A549 (cell line): Measurements from ENCODE around the gene SALL4. TPM values are rescaled to one million over a fixed set of nuclear protein-coding genes. Genes with fewer than 3 reads are reported as not detected.
"Not testable (repeated sequence)": the region's sequence is repeated elsewhere in the genome, so short reads cannot be mapped to it uniquely, and the experiment has no call there.

ENCODE experiments used
- ATAC-seq, 2 experiments: fragments of 200-7000 bp in 1 of 2; fragments of >200 bp in 1 of 2; cut with Nextera tagmentation in 1 of 2; cut with Tn5 transposase in 1 of 2; 3 replicates each; pipeline versions ENCODE4 v1.8.0 to v1.9.1; 2018 to 2020; ENCODE audit warnings: mild to moderate bottlenecking in 1 of 2, moderate library complexity in 1 of 2
- CTCF ChIA-PET: fragments of 300-600 bp; sonication (Branson Sonifier 250); formaldehyde crosslinking; extraction: SDS; loops from one replicate; lab custom pipeline; 2021; ENCODE audit warnings: antibody characterized with exemption, inconsistent platforms; lab: Yijun Ruan, JAX
- POLR2A ChIA-PET: fragments of 350-600 bp; formaldehyde crosslinking; extraction: SDS; loops from one replicate; lab custom pipeline; 2021; ENCODE audit warnings: antibody characterized with exemption, inconsistent platforms; lab: Yijun Ruan, JAX
- DNase-seq, 2 experiments: peaks; one replicate each; pipeline versions ENCODE4 v3.0.0 to v3.0.0-alpha.2; 2011 to 2016; ENCODE audit warnings: low read depth in 1 of 2, low spot score in 1 of 2
- FAIRE-seq: peaks from 2 replicates; lab custom pipeline; 2011; peaks lifted over from hg19 to GRCh38; lab: Jason Lieb, UNC
- H3K27ac ChIP-seq, 2 experiments: fragments of >200 bp; sonication (Bioruptor Twin); formaldehyde crosslinking; 3 replicates each; pipeline ENCODE4 v1.5.1; 2016 to 2017
- H3K4me1 ChIP-seq: fragments of >200 bp; sonication (Bioruptor Twin); formaldehyde crosslinking; 3 replicates; pipeline ENCODE4 v1.6.1; 2016
- H3K4me2 ChIP-seq: fragments of >200 bp; sonication (Bioruptor Twin); formaldehyde crosslinking; 3 replicates; pipeline ENCODE4 v1.6.1; 2016
- H3K4me3 ChIP-seq: fragments of >200 bp; sonication (Bioruptor Twin); formaldehyde crosslinking; 3 replicates; pipeline ENCODE4 v1.5.1; 2016
- H3K9me3 ChIP-seq: fragments of >200 bp; sonication (Bioruptor Twin); formaldehyde crosslinking; 3 replicates; pipeline ENCODE4 v1.6.1; 2016
- CBX8 ChIP-seq: fragments of 200-600 bp; sonication (generic); IDR thresholded peaks from 2 replicates; pipeline ENCODE4 v1.6.1; 2016
- CHD4 ChIP-seq: fragments of 200-600 bp; sonication (generic); IDR thresholded peaks from 2 replicates; pipeline ENCODE4 v1.6.1; 2016; ENCODE audit warnings: antibody characterized with exemption, mild to moderate bottlenecking, borderline replicate concordance
- EHMT2 ChIP-seq: fragments of 200-600 bp; sonication (generic); IDR thresholded peaks from 2 replicates; pipeline ENCODE4 v1.6.1; 2016; ENCODE audit warnings: antibody characterized with exemption, low read depth, mild to moderate bottlenecking, moderate library complexity
- EP300 ChIP-seq, 2 experiments: fragments of >200 bp; sonication (Bioruptor Twin); formaldehyde crosslinking; IDR thresholded peaks; 2 replicates in 1 of 2; 3 replicates in 1 of 2; pipeline ENCODE4 v1.6.1; 2016 to 2017
- FOSB ChIP-seq: fragments of 250-450 bp; sonication (Bioruptor Pico); IDR thresholded peaks from 2 replicates; pipeline ENCODE4 v1.5.0; 2020; ENCODE audit warnings: mild to moderate bottlenecking, moderate library complexity
- HEYL ChIP-seq: fragments of 250-450 bp; sonication (Bioruptor Pico); IDR thresholded peaks from 2 replicates; pipeline ENCODE4 v1.8.0; 2021; ENCODE audit warnings: mild to moderate bottlenecking, moderate library complexity
- HOXA7 ChIP-seq: fragments of 250-450 bp; sonication (Bioruptor Pico); IDR thresholded peaks from 2 replicates; pipeline ENCODE4 v1.5.0; 2020; ENCODE audit warnings: mild to moderate bottlenecking, moderate library complexity
- HOXB5 ChIP-seq: fragments of 250-450 bp; sonication (Bioruptor Pico); IDR thresholded peaks from 2 replicates; pipeline ENCODE4 v1.5.0; 2020; ENCODE audit warnings: mild to moderate bottlenecking, moderate library complexity
- KDM1A ChIP-seq: fragments of 200-600 bp; sonication (generic); IDR thresholded peaks from 2 replicates; pipeline ENCODE4 v1.6.1; 2016; ENCODE audit warnings: low read depth, mild to moderate bottlenecking
- MAZ ChIP-seq: fragments of 150-350 bp; IDR thresholded peaks from 2 replicates; pipeline ENCODE4 v1.6.1; 2014; ENCODE audit warnings: antibody characterized with exemption, low read depth, low read length, borderline replicate concordance
- MYC ChIP-seq: IDR thresholded peaks from 2 replicates; pipeline ENCODE4 v1.6.1; 2012; ENCODE audit warnings: mild to moderate bottlenecking, inconsistent platforms, low read length, improper control_type of control experiment, borderline replicate concordance
- NR3C1 ChIP-seq: fragments of >200 bp; sonication (Bioruptor Twin); formaldehyde crosslinking; IDR thresholded peaks from 3 replicates; pipeline ENCODE4 v1.6.1; 2017
- PHF8 ChIP-seq: fragments of 200-600 bp; sonication (generic); IDR thresholded peaks from 2 replicates; pipeline ENCODE4 v1.6.1; 2016; ENCODE audit warnings: low read depth, mild to moderate bottlenecking, antibody characterized with exemption, moderate library complexity, borderline replicate concordance
- POLR2A ChIP-seq: IDR thresholded peaks from 2 replicates; pipeline ENCODE4 v1.6.1; 2012; ENCODE audit warnings: mild to moderate bottlenecking, low read length
- POLR2AphosphoS2 ChIP-seq: conservative IDR thresholded peaks from 2 replicates; pipeline ENCODE4 v1.6.1; 2012; ENCODE audit warnings: low read length, improper control_type of control experiment, inconsistent platforms
- RAD21 ChIP-seq, 2 experiments: fragments of >200 bp in 1 of 2; sonication (Bioruptor Twin) in 1 of 2; formaldehyde crosslinking in 1 of 2; IDR thresholded peaks in 1 of 2; conservative IDR thresholded peaks in 1 of 2; 2 replicates in 1 of 2; 3 replicates in 1 of 2; pipeline ENCODE4 v1.6.1; 2012 to 2018; ENCODE audit warnings: inconsistent platforms in 1 of 2
- SMC3 ChIP-seq: fragments of >200 bp; sonication (Bioruptor Twin); formaldehyde crosslinking; IDR thresholded peaks from 3 replicates; pipeline ENCODE4 v1.6.1; 2018; ENCODE audit warnings: inconsistent platforms
- SREBF2 ChIP-seq: fragments of 450-650 bp; IDR thresholded peaks from 2 replicates; pipeline ENCODE4 v1.6.1; 2014; ENCODE audit warnings: mild to moderate bottlenecking, moderate library complexity
- ZNF302 ChIP-seq: fragments of 250-450 bp; sonication (Bioruptor Pico); IDR thresholded peaks from 2 replicates; pipeline ENCODE4 v1.9.0; 2021; ENCODE audit warnings: inconsistent platforms, mild to moderate bottlenecking, moderate library complexity
- whole genome bisulfite sequencing: methylation state at CpG from one replicate; pipeline ENCODE4 v1.1.6; 2017; ENCODE audit errors: missing lambda C conversion rate; 5-methylcytosine and 5-hydroxymethylcytosine counted together
- polyA plus RNA-seq, 4 experiments: library from polyadenylated mRNA; depleted of rRNA in 3 of 4; stranded (reverse); fragments of >200 nt; fragmentation: RNase III in 1 of 4; extraction: RNeasy Plus Mini Kit Qiagen cat#74134 plus additional on column Dnase treatment in 1 of 4; gene quantifications; 2 replicates in 3 of 4; 3 replicates in 1 of 4; pipeline ENCODE4 v1.2.3, GENCODE V29; 2011 to 2017
- TF ChIP-seq, protein P1 (sequence below): fragments of >200 bp; sonication (Bioruptor Twin); formaldehyde crosslinking; IDR thresholded peaks from 2 replicates; pipeline ENCODE4 v1.6.1; 2016
- TF ChIP-seq, protein P2 (sequence below): IDR thresholded peaks from 2 replicates; pipeline ENCODE4 v1.6.1; 2012
- TF ChIP-seq, protein P3 (sequence below): fragments of >200 bp; sonication (Bioruptor Twin); formaldehyde crosslinking; IDR thresholded peaks from 3 replicates; pipeline ENCODE4 v1.5.1; 2016
- TF ChIP-seq, protein P4 (sequence below): fragments of 250-450 bp; sonication (Bioruptor Pico); IDR thresholded peaks from 2 replicates; pipeline ENCODE4 v1.5.0; 2020; ENCODE audit warnings: low read depth, mild to moderate bottlenecking, moderate library complexity
- TF ChIP-seq, protein P5 (sequence below): fragments of >200 bp; sonication (Bioruptor Twin); formaldehyde crosslinking; IDR thresholded peaks from 3 replicates; pipeline ENCODE4 v1.6.1; 2016

The SALL4 gene
- polyA plus RNA-seq, 2 of the 4 experiments (the other 2 are of a cell fraction): 2.3 to 7.6 TPM

DNA sequence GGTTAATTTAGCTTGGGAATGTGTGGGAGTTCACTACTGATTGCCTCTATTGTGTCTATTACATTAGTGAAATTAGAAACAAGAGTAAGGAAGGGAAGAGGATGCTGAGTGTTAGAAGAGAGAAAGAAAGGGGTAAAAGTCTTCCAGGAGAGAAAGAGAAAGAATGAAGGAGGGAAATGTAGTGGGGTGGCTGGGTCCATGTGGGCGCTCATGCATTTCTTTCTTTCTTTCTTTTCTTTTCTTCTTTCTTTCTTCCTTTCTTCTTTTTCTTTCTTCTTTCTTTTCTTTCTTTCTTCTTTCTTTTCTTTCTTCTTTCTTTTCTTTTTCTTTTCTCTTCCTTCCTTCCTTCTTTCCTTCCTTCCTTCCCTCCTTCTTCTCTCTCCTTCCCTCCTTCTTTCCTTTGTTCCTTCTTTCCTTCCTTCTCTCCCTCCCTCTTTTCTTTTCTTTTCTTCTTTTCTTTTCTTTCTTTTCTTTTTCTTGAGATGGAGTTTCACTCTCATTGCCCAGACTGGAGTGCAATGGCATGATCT, 16.2 kb upstream of the SALL4 start:
- WGBS: 93% methylated on average over 1 of the region's 1 CpG
- TF ChIP-seq, protein P1, sequence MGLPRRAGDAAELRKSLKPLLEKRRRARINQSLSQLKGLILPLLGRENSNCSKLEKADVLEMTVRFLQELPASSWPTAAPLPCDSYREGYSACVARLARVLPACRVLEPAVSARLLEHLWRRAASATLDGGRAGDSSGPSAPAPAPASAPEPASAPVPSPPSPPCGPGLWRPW: no peak
- TF ChIP-seq HOXB5 (CRISPR knock-in tag) (no peak), MYC (no peak), EHMT2 (no peak), RAD21 (conservative IDR thresholded peaks at IDR 0.05 in 1 of 2, IDR thresholded peaks at IDR 0.05 in 1 of 2) (no peak), PHF8 (no peak), SREBF2 (no peak), CBX8 (no peak)
- ChIA-PET POLR2A (no interaction called here), CTCF (interaction anchor here (0.6 to 2.3 kb wide), 3 partner anchors 9 to 262 kb away, joined by 3 to 7 read pairs (median 3); no protein-coding TSS in a partner anchor)
- no peak for ATAC-seq
- no peaks in the 10 kb centered on the region for H3K4me1 ChIP-seq
- DNase-seq: no peak
- no peaks in the 10 kb centered on the region for H3K9me3 ChIP-seq
- no peak for FAIRE-seq
- H3K4me2 ChIP-seq: no peak overlapping the region
- H3K27ac ChIP-seq: no peak overlapping the region
- H3K4me3 ChIP-seq: no peak overlapping the region

DNA sequence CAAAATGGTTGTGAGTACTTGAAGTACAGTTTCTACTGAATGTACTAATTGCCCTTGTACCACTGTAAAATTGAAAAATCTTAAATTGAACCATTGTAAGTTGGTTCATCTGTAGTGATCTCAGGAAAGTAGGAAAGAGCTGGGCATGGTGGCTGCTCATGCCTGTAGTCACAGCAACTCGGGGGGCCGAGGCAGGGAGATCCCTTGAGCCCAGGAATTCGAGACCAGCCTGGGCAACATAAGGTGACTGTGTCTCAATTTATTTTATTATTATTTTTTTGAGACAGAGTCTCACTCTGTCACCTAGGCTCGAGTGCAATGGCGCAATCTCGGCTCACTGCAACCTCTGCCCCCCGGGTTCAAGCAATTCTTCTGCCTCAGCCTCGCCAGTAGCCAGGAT, 14.5 kb upstream of the SALL4 start:
- H3K4me1 ChIP-seq, H3K9me3 ChIP-seq, DNase-seq, FAIRE-seq, ATAC-seq, H3K4me3 ChIP-seq, H3K4me2 ChIP-seq, POLR2A ChIA-PET, H3K27ac ChIP-seq: not testable (repeated sequence)
- CTCF ChIA-PET: interaction anchor here (0.6 to 1.4 kb wide), 5 partner anchors 12 to 298 kb away, joined by 3 to 5 read pairs (median 3); no protein-coding TSS in a partner anchor
- 72% methylated on average over 8 of the region's 8 CpGs for WGBS

DNA sequence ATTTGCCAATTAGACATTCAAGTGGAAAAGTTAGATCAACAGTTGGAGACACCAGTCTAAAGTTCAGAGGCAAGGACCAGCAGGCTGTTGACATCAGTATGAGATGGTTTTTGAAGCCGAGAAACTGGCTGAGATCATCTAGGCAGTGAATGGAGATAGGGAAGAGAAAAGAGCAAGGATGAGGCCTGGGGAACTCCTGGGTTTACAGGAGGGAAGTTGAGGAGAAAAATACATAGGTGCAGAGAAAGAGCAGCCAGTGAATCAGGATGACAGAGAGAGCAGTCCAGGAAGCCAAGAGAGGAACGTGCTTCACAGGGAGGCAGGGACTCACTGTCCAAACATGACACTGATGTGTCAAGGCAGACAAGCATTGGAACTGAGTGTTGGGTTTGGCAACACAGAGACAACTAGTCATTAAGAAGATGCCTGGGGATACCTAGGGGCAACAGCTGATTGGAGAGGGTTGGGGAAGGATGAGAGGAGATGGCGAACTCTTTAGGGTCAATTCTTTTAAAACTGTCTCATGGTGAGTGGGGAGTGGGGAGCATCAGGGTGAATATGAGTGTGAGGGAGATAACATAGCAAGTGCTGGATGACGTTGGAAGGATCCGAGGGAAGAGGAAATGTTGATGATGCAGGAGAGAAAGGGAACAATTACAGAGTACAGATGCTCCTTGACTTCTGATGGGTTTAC, 13.2 kb upstream of the SALL4 start:
- no peak overlapping the region for H3K4me3 ChIP-seq
- DNase-seq (no peak), ATAC-seq (peak in 1 of 2 experiments; percentile 29; a peak in 2 of 6 replicates), FAIRE-seq (no peak)
- H3K9me3 ChIP-seq: no peaks in the 10 kb centered on the region
- ChIA-PET POLR2A (no interaction called here), CTCF (interaction anchor here (1.0 to 1.4 kb wide), 2 partner anchors 16 kb away, joined by 3 to 4 read pairs; no protein-coding TSS in a partner anchor)
- TF ChIP-seq FOSB (CRISPR knock-in tag) (no peak), POLR2A (no peak), CBX8 (no peak), MYC (no peak), ZNF302 (CRISPR knock-in tag) (no peak), KDM1A (no peak), CHD4 (no peak), POLR2AphosphoS2 (no peak), EP300 (IDR thresholded peaks at IDR 0.05) (no peak)
- no peaks in the 10 kb centered on the region for H3K4me1 ChIP-seq
- H3K4me2 ChIP-seq: no peak overlapping the region
- WGBS: 68% methylated on average over 5 of the region's 5 CpGs
- no peak overlapping the region for H3K27ac ChIP-seq

DNA sequence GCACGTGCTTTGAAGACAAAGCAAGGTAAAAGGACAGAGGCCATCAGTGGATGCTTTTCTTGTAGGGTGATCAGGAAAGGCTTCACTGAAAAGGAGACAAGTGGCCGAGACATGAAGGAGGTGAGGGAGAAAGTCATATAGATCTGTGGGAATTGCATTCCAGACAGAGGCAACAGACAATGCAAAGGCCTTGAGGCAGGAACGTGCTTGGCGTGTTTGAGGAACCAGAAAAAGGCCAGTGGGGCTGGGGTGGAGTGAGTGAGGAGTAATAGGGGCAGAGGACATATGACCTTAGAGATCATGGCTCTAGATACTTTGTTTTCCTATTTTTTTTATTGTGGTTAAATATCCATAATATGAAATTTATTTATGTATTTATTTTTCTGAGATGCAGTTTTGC, 10.5 kb upstream of the SALL4 start:
- DNase-seq: no peak
- Histone ChIP-seq H3K4me1 (no peaks in the 10 kb centered on the region), H3K4me3 (no peak overlapping the region), H3K4me2 (no peak overlapping the region), H3K27ac (no peak overlapping the region), H3K9me3 (no peaks in the 10 kb centered on the region)
- ATAC-seq: no peak
- ChIA-PET CTCF (interaction anchor here (0.9 kb wide), 1 partner anchor 192 kb away, joined by 3 read pairs; no protein-coding TSS in a partner anchor), POLR2A (no interaction called here)
- no peak for FAIRE-seq
- WGBS: 74% methylated on average over 4 of the region's 4 CpGs
- TF ChIP-seq NR3C1 (no peak), MAZ (no peak), HOXA7 (no peak), HEYL (CRISPR knock-in tag) (no peak), SMC3 (no peak), PHF8 (no peak)
- TF ChIP-seq, protein P2, sequence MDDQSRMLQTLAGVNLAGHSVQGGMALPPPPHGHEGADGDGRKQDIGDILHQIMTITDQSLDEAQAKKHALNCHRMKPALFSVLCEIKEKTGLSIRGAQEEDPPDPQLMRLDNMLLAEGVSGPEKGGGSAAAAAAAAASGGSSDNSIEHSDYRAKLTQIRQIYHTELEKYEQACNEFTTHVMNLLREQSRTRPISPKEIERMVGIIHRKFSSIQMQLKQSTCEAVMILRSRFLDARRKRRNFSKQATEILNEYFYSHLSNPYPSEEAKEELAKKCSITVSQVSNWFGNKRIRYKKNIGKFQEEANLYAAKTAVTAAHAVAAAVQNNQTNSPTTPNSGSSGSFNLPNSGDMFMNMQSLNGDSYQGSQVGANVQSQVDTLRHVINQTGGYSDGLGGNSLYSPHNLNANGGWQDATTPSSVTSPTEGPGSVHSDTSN: no peak
- TF ChIP-seq, protein P3, sequence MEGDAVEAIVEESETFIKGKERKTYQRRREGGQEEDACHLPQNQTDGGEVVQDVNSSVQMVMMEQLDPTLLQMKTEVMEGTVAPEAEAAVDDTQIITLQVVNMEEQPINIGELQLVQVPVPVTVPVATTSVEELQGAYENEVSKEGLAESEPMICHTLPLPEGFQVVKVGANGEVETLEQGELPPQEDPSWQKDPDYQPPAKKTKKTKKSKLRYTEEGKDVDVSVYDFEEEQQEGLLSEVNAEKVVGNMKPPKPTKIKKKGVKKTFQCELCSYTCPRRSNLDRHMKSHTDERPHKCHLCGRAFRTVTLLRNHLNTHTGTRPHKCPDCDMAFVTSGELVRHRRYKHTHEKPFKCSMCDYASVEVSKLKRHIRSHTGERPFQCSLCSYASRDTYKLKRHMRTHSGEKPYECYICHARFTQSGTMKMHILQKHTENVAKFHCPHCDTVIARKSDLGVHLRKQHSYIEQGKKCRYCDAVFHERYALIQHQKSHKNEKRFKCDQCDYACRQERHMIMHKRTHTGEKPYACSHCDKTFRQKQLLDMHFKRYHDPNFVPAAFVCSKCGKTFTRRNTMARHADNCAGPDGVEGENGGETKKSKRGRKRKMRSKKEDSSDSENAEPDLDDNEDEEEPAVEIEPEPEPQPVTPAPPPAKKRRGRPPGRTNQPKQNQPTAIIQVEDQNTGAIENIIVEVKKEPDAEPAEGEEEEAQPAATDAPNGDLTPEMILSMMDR: no peak
- TF ChIP-seq, protein P1: no peak
- TF ChIP-seq, protein P4, sequence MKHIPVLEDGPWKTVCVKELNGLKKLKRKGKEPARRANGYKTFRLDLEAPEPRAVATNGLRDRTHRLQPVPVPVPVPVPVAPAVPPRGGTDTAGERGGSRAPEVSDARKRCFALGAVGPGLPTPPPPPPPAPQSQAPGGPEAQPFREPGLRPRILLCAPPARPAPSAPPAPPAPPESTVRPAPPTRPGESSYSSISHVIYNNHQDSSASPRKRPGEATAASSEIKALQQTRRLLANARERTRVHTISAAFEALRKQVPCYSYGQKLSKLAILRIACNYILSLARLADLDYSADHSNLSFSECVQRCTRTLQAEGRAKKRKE (CRISPR knock-in tag): no peak
- TF ChIP-seq, protein P5, sequence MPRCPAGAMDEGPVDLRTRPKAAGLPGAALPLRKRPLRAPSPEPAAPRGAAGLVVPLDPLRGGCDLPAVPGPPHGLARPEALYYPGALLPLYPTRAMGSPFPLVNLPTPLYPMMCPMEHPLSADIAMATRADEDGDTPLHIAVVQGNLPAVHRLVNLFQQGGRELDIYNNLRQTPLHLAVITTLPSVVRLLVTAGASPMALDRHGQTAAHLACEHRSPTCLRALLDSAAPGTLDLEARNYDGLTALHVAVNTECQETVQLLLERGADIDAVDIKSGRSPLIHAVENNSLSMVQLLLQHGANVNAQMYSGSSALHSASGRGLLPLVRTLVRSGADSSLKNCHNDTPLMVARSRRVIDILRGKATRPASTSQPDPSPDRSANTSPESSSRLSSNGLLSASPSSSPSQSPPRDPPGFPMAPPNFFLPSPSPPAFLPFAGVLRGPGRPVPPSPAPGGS: no peak
